SK-N-SH (cell line): Measurements from ENCODE around the gene TMEM92. TPM values are rescaled to one million over a fixed set of nuclear protein-coding genes. Genes with fewer than 3 reads are reported as not detected.
A peak's percentile ranks its signal among the peaks of the same experiment; 100 is the strongest.

Experiments
- CTCF ChIA-PET: fragments of 300-600, 350-600 bp; formaldehyde crosslinking; extraction: SDS; loops from one replicate; lab custom pipeline; 2021; lab: Yijun Ruan, JAX
- POLR2A ChIA-PET: fragments of 350-600 bp; sonication (Branson Sonifier 250); formaldehyde crosslinking; extraction: SDS; loops from one replicate; lab custom pipeline; 2020; ENCODE audit warnings: antibody characterized with exemption, inconsistent platforms; lab: Yijun Ruan, JAX
- DNase-seq: peaks from one replicate; pipeline ENCODE4 v3.0.0; 2012
- H2AFZ ChIP-seq: fragments of 200-600 bp; sonication (generic); 2 replicates; pipeline ENCODE4 v1.8.1; 2016; ENCODE audit warnings: antibody characterized with exemption, mild to moderate bottlenecking, low read depth
- H3F3A ChIP-seq: fragments of 200-600 bp; sonication (generic); replicated peaks from 2 replicates; pipeline ENCODE3; 2016; ENCODE audit warnings: antibody characterized with exemption, mild to moderate bottlenecking; ENCODE audit not compliant: insufficient read depth
- H3K27ac ChIP-seq, 2 experiments: fragments of 200-500 bp in 1 of 2; fragments of 200-600 bp in 1 of 2; sonication (Bioruptor generic) in 1 of 2; sonication (generic), shearing (Covaris generic) in 1 of 2; 2 replicates each; pipeline versions ENCODE4 v1.5.1 to v1.6.1; 2014 to 2016; ENCODE audit warnings: low read depth in 2 of 2, inconsistent platforms in 1 of 2, low read length in 1 of 2, mild to moderate bottlenecking in 1 of 2, mixed read lengths in 1 of 2
- H3K27me3 ChIP-seq: fragments of 200-600 bp; sonication (generic), shearing (Covaris generic); 2 replicates; pipeline ENCODE4 v1.6.1; 2016; ENCODE audit warnings: mixed run types; ENCODE audit not compliant: insufficient read depth
- H3K36me3 ChIP-seq, 2 experiments: fragments of 200-500 bp in 1 of 2; fragments of 200-600 bp in 1 of 2; sonication (Bioruptor generic) in 1 of 2; sonication (generic) in 1 of 2; replicated peaks in 1 of 2; 2 replicates each; pipeline versions ENCODE3 to v1.5.1; 2014 to 2016; ENCODE audit warnings: low read length in 1 of 2, mild to moderate bottlenecking in 1 of 2; ENCODE audit not compliant: insufficient read depth in 2 of 2, control insufficient read depth in 1 of 2
- H3K4me1 ChIP-seq, 2 experiments: fragments of 200-500 bp in 1 of 2; fragments of 200-600 bp in 1 of 2; sonication (Bioruptor generic) in 1 of 2; sonication (generic), shearing (Covaris generic) in 1 of 2; 2 replicates each; pipeline versions ENCODE4 v1.5.1 to v1.6.1; 2014 to 2016; ENCODE audit warnings: low read depth in 1 of 2, low read length in 1 of 2, mixed run types in 1 of 2; ENCODE audit not compliant: insufficient read depth in 2 of 2, control insufficient read depth in 1 of 2
- H3K4me2 ChIP-seq: fragments of 200-600 bp; sonication (generic), shearing (Covaris generic); 2 replicates; pipeline ENCODE4 v1.6.1; 2017; ENCODE audit warnings: mixed run types
- H3K4me3 ChIP-seq, 2 experiments: fragments of 200-500 bp in 1 of 2; fragments of 200-600 bp in 1 of 2; sonication (Bioruptor generic) in 1 of 2; sonication (generic), shearing (Covaris generic) in 1 of 2; 2 replicates each; pipeline versions ENCODE4 v1.5.1 to v1.8.1; 2014 to 2016; ENCODE audit warnings: low read depth in 2 of 2, inconsistent platforms in 1 of 2, low read length in 1 of 2, mild to moderate bottlenecking in 1 of 2, mixed read lengths in 1 of 2, moderate library complexity in 1 of 2
- H3K79me2 ChIP-seq: fragments of 200-600 bp; sonication (generic); 2 replicates; pipeline ENCODE4 v1.8.1; 2017; ENCODE audit warnings: mild to moderate bottlenecking; ENCODE audit not compliant: insufficient read depth
- H3K9ac ChIP-seq: fragments of 200-600 bp; sonication (generic); 2 replicates; pipeline ENCODE4 v1.6.1; 2017; ENCODE audit warnings: mixed run types
- H3K9me2 ChIP-seq: fragments of 200-600 bp; sonication (generic); 2 replicates; pipeline ENCODE4 v1.6.1; 2017; ENCODE audit warnings: mixed run types
- H3K9me3 ChIP-seq: fragments of 200-600 bp; sonication (generic); 2 replicates; pipeline ENCODE4 v1.6.1; 2017; ENCODE audit warnings: mixed run types, mild to moderate bottlenecking, moderate library complexity
- H4K20me1 ChIP-seq: fragments of 200-600 bp; sonication (generic); 2 replicates; pipeline ENCODE4 v1.6.1; 2017; ENCODE audit warnings: mild to moderate bottlenecking, mixed run types; ENCODE audit not compliant: insufficient read depth
- CTCF ChIP-seq: fragments of 200-600 bp; sonication (generic); IDR thresholded peaks from 2 replicates; pipeline ENCODE4 v1.6.1; 2017; ENCODE audit warnings: antibody characterized with exemption, mild to moderate bottlenecking, moderate library complexity
- ELF1 ChIP-seq: IDR thresholded peaks from 2 replicates; pipeline ENCODE4 v1.4.0; 2012
- JUND ChIP-seq: IDR thresholded peaks from 2 replicates; pipeline ENCODE4 v1.4.0; 2012
- NFIC ChIP-seq: IDR thresholded peaks from 2 replicates; pipeline ENCODE4 v1.4.0; 2012; ENCODE audit warnings: borderline replicate concordance
- RAD21 ChIP-seq: IDR thresholded peaks from 2 replicates; pipeline ENCODE4 v1.6.1; 2012; ENCODE audit warnings: mild to moderate bottlenecking, low read length
- RFX5 ChIP-seq: IDR thresholded peaks from 2 replicates; pipeline ENCODE4 v1.6.1; 2012; ENCODE audit warnings: mild to moderate bottlenecking, improper control_type of control experiment, low read length
- SMC3 ChIP-seq: IDR thresholded peaks from 2 replicates; pipeline ENCODE4 v1.6.1; 2012; ENCODE audit warnings: low read depth, low read length, improper control_type of control experiment
- TCF12 ChIP-seq: IDR thresholded peaks from 2 replicates; pipeline ENCODE4 v1.4.0; 2012
- WGBS: methylation state at CpG from one replicate; pipeline ENCODE4 v1.1.6; 2017; ENCODE audit warnings: low lambda C conversion rate; 5-methylcytosine and 5-hydroxymethylcytosine counted together
- polyA plus RNA-seq, 3 experiments: library from polyadenylated mRNA; depleted of rRNA; stranded (reverse); fragments of >200 nt; gene quantifications; 2 replicates each; pipeline ENCODE4 v1.2.3, GENCODE V29; 2012
- TF ChIP-seq, protein P1 (sequence below): fragments of 150-350 bp; IDR thresholded peaks from 2 replicates; pipeline ENCODE4 v1.6.1; 2017; ENCODE audit warnings: antibody characterized with exemption, low read length, low read depth, borderline replicate concordance

Gene TMEM92
- polyA plus RNA-seq, 1 of the 3 experiments (the other 2 are of a cell fraction), result 0.46 TPM

GRCh38 chr17:50279639-50280038, 5.4 kb downstream of the TMEM92 start:
- WGBS, result 97% methylated on average over 7 of the region's 7 CpGs
- CTCF ChIA-PET, result interaction anchor here (0.9 to 53.3 kb wide), 6 partner anchors 10 to 111 kb away, joined by 3 to 2150 read pairs (median 64); partner anchors contain the start of gene COL1A1
- Histone ChIP-seq H3K27ac (peak overlapping the region; percentile 20; a peak in 2 of 4 replicates), H3K4me1 (peaks cover 7 to 26% of the 10 kb centered on the region in 2 experiments; a peak in 3 of 4 replicates), H3F3A (peaks cover 24% of the 10 kb centered on the region), H3K36me3 (peaks cover 0 to 4% of the 10 kb centered on the region in 2 experiments), H3K27me3 (no peaks in the 10 kb centered on the region), H3K79me2 (no peaks in the 10 kb centered on the region), H3K9ac (no peak overlapping the region), H4K20me1 (no peaks in the 10 kb centered on the region), H3K4me3 (no peak overlapping the region), H3K9me2 (no peaks in the 10 kb centered on the region), H3K4me2 (peak overlapping the region; percentile 59), H3K9me3 (no peaks in the 10 kb centered on the region), H2AFZ (no peak overlapping the region)
- TF ChIP-seq CTCF (no peak), NFIC (no peak), SMC3 (no peak), RAD21 (no peak)
- TF ChIP-seq, protein P1, sequence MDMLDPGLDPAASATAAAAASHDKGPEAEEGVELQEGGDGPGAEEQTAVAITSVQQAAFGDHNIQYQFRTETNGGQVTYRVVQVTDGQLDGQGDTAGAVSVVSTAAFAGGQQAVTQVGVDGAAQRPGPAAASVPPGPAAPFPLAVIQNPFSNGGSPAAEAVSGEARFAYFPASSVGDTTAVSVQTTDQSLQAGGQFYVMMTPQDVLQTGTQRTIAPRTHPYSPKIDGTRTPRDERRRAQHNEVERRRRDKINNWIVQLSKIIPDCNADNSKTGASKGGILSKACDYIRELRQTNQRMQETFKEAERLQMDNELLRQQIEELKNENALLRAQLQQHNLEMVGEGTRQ, result no peak
- POLR2A ChIA-PET, result no interaction called here
- DNase-seq, result no peak

DNA sequence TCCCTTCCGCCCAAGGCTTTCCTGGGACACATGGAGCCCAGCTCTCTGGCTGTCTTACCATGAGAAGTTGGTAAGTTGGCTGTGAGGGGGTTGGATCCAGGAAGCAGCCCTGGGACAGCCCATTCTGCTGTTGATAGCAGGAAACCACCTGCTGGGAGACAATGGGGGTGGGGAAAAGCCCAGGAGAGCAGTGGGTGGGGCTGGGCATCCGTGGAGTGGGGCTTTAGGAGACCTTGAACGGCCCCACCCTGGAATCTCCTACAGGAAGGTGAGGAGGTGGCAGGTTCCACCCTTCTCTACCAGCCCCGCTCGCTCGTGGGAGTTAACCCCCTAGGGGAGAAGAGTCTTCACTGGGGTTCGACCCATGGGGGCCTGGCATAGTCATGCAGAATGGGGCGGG, 5.8 kb downstream of the TMEM92 start:
- no peak for DNase-seq
- H3K27me3 ChIP-seq, result no peaks in the 10 kb centered on the region
- peaks cover 0 to 4% of the 10 kb centered on the region in 2 experiments for H3K36me3 ChIP-seq
- no peaks in the 10 kb centered on the region for H3K9me2 ChIP-seq
- no peaks in the 10 kb centered on the region for H4K20me1 ChIP-seq
- POLR2A ChIA-PET, result no interaction called here
- TF ChIP-seq RFX5, result no peak
- TF ChIP-seq ELF1, result no peak
- TF ChIP-seq JUND, result no peak
- TF ChIP-seq TCF12, result no peak
- peaks cover 7 to 26% of the 10 kb centered on the region in 2 experiments; a peak in 3 of 4 replicates for H3K4me1 ChIP-seq
- no peak overlapping the region for H3K4me3 ChIP-seq
- H3K4me2 ChIP-seq, result peak overlapping the region; percentile 59; the same call in 1 of the 2 replicates
- no peaks in the 10 kb centered on the region for H3K79me2 ChIP-seq
- H2AFZ ChIP-seq, result no peak overlapping the region
- H3K27ac ChIP-seq, result no peak overlapping the region
- H3K9me3 ChIP-seq, result no peaks in the 10 kb centered on the region
- peaks cover 24% of the 10 kb centered on the region for H3F3A ChIP-seq
- WGBS, result 97% methylated on average over 8 of the region's 8 CpGs
- CTCF ChIA-PET, result interaction anchor here (2.5 to 53.3 kb wide), 5 partner anchors 10 to 111 kb away, joined by 10 to 2150 read pairs (median 101); partner anchors contain the start of gene COL1A1
- H3K9ac ChIP-seq, result no peak overlapping the region
